ENCODE data around the gene BGN.

BGN gene

DNA sequence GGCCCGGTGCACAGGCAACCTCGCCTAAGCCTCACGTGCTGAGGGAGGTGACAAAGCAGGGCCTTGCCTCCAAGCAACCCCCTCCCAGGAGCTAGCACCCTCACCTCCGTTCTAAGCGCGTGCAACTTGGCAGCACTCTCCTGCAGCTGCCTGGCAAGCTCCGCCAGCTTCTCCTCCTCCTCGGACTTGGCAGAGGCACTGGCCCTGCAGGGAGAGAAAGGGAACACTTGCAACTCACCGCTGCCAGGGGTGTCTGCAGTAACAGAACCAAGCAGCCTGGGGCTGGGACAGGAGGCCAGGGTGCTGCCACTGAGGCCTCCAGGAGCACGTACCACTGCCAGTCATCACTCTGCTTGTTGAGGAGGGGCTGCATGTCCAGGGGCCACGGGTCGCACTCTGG lies 38.6 kb upstream of the BGN start:
- in situ Hi-C loops (cut with MboI; ENCODE audit: low pct_unique_long_range_greater_than_20kb, low sequenced_read_pairs, unreplicated experiment), result no loop called here
- TF ChIP-seq, protein P1, sequence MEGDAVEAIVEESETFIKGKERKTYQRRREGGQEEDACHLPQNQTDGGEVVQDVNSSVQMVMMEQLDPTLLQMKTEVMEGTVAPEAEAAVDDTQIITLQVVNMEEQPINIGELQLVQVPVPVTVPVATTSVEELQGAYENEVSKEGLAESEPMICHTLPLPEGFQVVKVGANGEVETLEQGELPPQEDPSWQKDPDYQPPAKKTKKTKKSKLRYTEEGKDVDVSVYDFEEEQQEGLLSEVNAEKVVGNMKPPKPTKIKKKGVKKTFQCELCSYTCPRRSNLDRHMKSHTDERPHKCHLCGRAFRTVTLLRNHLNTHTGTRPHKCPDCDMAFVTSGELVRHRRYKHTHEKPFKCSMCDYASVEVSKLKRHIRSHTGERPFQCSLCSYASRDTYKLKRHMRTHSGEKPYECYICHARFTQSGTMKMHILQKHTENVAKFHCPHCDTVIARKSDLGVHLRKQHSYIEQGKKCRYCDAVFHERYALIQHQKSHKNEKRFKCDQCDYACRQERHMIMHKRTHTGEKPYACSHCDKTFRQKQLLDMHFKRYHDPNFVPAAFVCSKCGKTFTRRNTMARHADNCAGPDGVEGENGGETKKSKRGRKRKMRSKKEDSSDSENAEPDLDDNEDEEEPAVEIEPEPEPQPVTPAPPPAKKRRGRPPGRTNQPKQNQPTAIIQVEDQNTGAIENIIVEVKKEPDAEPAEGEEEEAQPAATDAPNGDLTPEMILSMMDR (IDR thresholded peaks at IDR 0.05; ENCODE audit: extremely low read depth, insufficient read depth, missing control alignments), result no peak
- DNase-seq (ENCODE audit: low spot score), result no peak

DNA sequence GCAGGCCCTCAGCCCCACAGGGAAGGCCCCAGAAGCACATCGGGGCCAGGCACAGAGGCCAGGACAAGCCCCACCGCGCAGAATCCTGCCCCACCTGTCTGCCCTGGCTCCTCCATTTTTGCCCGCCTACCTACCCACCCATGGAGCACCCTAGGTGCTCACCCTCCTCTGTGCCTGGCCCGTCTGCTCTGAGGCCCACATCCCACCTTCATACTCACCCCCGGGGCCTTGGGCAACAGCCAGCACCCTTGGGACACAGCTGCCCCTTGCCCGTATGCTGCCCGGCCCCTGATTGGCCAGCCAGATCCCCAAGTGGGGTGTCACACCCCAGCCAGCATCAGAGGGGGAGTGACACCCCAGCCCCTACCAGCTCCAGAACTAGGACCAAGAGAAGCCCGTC lies 38.1 kb upstream of the BGN start:
- TF ChIP-seq, protein P1 (IDR thresholded peaks at IDR 0.05; ENCODE audit: extremely low read depth, insufficient read depth, missing control alignments), result no peak
- no peak for DNase-seq (ENCODE audit: low spot score)
- in situ Hi-C loops (cut with MboI; ENCODE audit: low pct_unique_long_range_greater_than_20kb, low sequenced_read_pairs, unreplicated experiment), result no loop called here

DNA sequence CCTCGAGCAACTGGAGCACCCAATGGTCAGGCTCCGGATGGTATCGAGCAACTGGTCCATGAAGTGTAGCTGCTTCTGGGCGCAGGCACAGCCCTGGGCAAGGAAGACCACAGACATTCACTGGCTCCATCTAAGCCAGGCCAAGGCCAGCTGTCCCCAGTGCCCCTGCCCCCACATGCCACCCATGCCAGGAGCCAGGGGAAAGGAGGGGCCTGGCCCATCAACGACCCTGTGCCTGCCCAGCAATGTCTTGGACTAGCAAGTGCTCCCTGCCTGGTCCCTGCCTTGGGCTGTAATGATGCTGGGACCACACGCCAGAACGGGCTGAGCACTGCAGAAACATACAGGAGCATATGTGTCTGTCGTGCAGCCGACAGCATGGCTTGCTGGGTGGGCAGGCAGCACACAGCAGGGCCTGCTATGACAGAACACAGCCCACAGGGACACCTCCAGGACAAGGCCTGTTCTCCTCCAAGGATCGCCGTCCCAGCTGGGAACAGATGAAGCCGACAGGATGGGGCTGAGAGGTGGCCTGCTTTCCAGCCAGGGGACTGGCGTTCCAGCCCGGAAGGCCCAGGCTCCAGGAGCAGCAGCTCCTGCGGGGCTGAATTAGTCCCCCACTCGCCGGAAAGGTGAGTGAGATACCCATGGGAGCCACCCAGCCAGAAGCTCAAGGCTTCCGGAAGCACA lies 37.5 kb upstream of the BGN start:
- TF ChIP-seq, protein P1 (IDR thresholded peaks at IDR 0.05; ENCODE audit: extremely low read depth, insufficient read depth, missing control alignments), result no peak
- no peak for DNase-seq (ENCODE audit: low spot score)
- in situ Hi-C loops (cut with MboI; ENCODE audit: low pct_unique_long_range_greater_than_20kb, low sequenced_read_pairs, unreplicated experiment), result no loop called here

DNA sequence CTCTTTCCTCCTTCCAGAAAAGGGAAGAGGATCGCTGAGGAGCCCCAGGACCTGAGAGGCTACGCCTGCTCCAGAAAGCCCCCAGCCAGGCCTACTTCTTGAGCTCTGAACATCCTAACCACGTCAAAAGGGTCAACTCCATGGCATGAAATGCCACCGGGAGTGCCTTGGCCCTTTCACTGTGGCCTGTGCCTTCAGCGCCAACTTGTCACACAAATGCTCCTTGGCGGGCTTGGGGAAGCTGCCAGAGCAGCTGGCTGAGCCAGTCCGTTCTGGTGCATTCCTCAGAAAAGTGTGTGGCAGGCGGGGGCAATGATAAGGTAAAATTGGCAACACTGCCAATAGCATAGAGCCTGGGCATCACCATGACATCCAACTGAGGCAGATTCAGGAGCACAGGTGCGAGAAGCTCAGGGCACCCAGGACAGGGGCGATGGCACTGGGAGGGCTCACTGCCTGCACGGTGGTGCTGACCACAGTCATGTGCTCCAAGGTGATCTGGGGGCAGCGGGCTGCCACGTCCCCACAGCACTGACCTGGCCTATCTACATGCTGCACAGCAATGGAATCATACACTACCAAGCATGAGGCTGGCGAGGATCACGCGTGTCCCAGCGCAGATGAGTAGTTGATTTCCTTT lies 36.8 kb upstream of the BGN start:
- DNase-seq (ENCODE audit: low spot score), result no peak
- TF ChIP-seq, protein P1 (IDR thresholded peaks at IDR 0.05; ENCODE audit: extremely low read depth, insufficient read depth, missing control alignments), result no peak
- in situ Hi-C loops (cut with MboI; ENCODE audit: low pct_unique_long_range_greater_than_20kb, low sequenced_read_pairs, unreplicated experiment), result no loop called here

DNA sequence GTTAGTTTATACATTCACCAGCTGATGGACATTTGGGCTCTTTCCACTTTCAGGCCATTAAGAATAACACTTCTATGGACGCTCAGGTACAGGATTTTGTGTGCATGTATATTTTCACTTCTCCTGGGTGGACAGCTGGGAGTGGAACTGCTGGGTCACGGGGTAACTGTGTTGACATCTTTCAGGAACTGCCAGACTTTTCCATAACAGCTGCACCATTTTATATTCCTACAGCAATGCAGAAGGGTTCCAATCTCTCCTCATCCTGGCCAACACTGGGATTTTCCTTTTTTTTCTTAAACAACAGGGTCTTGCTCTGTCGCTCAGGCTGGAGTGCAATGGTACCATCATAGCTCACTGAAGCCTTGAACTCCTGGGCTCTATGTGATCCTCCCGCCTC lies 36.3 kb upstream of the BGN start:
- no peak for DNase-seq (ENCODE audit: low spot score)
- in situ Hi-C loops (cut with MboI; ENCODE audit: low pct_unique_long_range_greater_than_20kb, low sequenced_read_pairs, unreplicated experiment), result no loop called here
- TF ChIP-seq, protein P1 (IDR thresholded peaks at IDR 0.05; ENCODE audit: extremely low read depth, insufficient read depth, missing control alignments), result no peak

DNA sequence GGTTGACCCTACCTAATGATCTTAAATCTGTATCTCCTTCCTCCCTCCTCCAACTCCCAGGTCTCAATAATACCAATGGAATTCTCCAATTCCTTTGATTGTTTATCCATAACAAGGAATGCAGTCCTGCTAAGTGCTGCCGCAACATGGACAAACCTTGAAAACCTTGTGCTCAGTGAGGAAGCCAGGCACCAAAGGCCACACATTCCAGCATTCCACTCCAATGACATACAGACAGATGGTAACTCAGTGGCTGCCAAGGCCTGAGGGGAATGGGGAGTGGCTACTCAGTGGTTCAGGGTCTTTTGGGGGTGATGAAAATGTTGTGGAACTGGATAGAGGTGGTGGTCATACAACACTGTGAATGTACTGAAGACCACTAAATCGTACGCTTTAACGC lies 34.8 kb upstream of the BGN start:
- in situ Hi-C loops (cut with MboI; ENCODE audit: low pct_unique_long_range_greater_than_20kb, low sequenced_read_pairs, unreplicated experiment), result no loop called here
- DNase-seq (ENCODE audit: low spot score), result no peak
- TF ChIP-seq, protein P1 (IDR thresholded peaks at IDR 0.05; ENCODE audit: extremely low read depth, insufficient read depth, missing control alignments), result no peak
